Stimulated activated CD4-positive, alpha-beta T cell treated with anti-CD3 and anti-CD28 coated beads, Interleukin-2, amount 100 ng/mL, for 24 hours (primary cell): ENCODE data around the gene KCNA10.
A peak's percentile ranks its signal among the peaks of the same experiment; 100 is the strongest.
"Not testable (repeated sequence)": the region's sequence is repeated elsewhere in the genome, so short reads cannot be mapped to it uniquely, and the experiment has no call there.

Source experiments
- DNase-seq, 2 donors: peaks; one replicate each; pipeline ENCODE4 v3.0.0-alpha.2; 2020

KCNA10 gene

DNA sequence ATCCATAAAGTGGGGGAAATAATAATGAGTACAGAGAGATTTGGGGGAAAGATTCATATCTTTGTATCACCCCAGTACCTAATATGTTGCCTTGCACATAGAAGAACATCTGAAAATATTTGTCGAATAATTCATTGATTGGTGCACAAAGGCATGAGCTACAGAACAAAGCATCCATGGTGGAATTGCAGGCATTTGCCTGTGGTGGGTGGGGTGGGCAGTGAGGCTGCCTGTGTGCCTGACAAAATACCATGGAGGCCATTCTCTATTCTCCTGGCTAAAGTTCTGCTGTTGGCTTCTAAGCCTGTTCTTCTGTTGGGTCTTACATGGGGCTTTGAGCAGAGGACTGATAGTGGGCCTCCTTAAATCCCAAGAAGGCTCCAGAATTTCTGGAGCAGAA lies 10.0 kb upstream of the KCNA10 start:
- DNase-seq: no peak

DNA sequence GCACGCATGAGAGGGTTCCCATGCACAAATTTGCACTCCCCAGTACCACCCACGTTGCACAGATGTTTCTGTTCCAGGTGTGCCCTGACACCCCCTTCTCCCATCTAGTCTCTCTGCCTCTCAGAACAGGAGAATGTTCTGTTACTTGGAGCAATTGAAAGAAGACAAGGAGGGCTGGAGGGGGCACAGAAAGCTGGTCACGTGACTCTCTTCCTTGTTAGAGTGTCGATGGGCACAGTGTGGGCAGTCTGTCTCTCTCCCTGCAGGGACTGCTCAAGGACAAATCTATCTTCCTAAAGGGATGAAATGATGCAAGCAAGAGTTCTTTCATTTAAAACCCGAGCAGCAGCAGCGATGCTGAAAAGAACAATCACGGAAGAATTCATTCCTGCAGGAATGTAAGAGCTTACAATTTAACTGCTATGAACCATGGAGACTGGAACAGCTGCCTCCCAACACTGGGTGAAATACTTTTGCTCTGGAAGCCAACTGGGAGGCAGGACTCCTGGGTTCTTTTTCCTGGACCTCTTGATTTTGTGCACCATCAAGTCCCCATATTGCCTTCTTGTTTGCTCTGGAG lies 7.3 kb upstream of the KCNA10 start:
- no peak for DNase-seq

GRCh38 chr1:110525249-110525595 lies 6.2 kb upstream of the KCNA10 start:
- DNase-seq: no peak

GRCh38 chr1:110524311-110525248 lies 5.6 kb upstream of the KCNA10 start:
- peak; percentile 56 to 60 for DNase-seq

DNA sequence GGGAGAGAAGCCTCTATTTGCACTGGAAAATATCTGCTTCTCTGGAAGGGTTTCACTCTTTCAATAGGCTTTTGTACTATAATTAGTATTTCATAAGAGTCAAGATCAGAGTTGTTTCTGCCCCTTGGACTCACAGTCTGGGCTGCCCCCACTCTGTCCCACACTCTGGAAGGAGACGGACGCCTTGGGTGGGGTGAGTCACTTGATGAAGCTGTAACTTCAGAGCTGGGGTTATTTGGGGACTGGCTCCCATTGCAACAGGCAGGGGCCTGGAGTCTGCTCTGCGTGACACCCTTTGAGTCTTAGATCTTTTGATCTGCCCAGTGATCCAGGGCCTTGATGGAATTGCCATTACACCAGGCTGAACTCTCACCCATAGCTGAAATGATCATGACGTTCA lies 4.0 kb upstream of the KCNA10 start:
- DNase-seq: no peak

DNA sequence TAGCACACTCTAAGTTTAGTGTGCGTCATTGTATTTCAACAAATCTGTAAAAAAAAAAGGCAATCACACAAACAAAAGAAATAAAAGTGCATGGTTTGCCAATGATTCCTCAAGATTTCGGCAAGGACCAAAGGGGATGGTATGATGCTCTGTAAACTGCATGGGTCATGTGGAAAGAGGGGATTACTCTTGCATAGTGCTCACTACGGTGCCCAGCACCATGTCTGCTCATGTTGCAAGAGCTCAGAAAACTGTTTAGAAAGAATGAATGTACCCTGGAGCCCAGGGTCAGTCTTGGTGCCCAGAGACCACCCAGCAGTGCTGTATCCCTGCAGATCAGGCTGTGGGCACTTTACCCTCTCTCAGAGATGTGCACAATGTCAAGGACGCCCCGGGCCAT lies 3.6 kb upstream of the KCNA10 start:
- no peak for DNase-seq

GRCh38 chr1:110520827-110521226 lies 1.9 kb upstream of the KCNA10 start:
- DNase-seq: no peak

- DNase-seq: no peak
Measured at GRCh38 chr1:110515891-110516290, 3.1 kb downstream of the KCNA10 start.

DNA sequence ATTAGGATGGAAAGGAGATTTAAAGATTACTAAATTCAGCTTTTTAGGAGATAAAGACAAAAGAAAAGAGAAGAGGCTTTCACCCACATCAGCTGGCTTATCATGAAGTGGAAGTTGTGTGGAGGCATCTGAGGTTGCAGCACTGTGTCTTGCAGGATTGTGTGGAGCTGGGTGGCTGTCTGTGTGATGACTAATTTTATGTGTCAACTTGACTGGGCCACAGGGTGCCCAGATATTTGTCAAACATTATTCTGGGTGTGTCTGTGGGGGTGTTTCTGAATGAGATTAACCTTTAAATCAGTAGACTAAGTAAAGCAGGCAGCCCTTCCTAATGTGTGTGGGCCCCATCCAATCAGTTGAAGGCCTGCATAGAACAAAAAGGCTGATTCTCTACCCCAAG lies 3.9 kb downstream of the KCNA10 start:
- no peak for DNase-seq

DNA sequence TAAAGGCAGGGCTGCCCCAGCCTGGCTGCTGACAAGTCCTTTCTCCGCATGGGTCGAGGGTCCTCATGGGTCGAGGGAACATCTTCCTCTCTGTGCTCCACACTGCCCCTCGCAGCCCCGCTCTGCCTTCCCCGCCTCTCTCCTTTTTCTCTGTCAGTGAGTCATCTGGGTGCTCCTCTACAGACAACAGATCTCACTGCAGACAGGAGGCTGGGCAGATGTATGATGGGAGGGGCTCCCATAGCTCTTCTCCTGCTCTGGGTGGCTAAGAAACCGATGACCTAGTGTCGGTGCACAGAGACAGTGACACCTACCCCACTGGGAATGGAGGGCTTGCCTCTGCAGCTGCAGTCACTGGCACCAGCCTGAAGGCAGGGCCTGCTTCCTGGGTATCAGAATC lies 5.5 kb downstream of the KCNA10 start:
- DNase-seq: no peak

- DNase-seq: no peak
Measured at GRCh38 chr1:110511436-110511835, 7.5 kb downstream of the KCNA10 start.

DNA sequence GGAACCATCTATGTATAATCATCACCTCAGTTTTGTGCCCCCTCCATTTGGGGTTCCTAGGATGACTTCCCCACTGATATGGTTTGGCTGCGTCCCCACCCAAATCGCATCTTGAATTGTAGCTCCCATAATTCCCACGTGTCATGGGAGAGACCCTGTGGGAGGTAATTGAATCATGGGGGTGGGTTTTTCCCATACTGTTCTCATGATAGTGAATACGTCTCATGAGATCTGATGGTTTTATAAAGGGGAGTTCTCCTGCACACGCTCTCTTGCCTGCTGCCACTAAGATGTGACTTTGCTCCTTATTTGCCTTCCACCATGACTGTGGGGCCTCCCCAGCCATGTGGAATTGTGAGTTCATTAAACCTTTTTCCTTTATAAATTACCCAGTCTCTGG lies 8.1 kb downstream of the KCNA10 start:
- DNase-seq: not testable (repeated sequence)

- DNase-seq: no peak
Measured at GRCh38 chr1:110509655-110510054, 9.3 kb downstream of the KCNA10 start.

- DNase-seq: no peak
Measured at GRCh38 chr1:110508028-110508940, 10.7 kb downstream of the KCNA10 start.

DNA sequence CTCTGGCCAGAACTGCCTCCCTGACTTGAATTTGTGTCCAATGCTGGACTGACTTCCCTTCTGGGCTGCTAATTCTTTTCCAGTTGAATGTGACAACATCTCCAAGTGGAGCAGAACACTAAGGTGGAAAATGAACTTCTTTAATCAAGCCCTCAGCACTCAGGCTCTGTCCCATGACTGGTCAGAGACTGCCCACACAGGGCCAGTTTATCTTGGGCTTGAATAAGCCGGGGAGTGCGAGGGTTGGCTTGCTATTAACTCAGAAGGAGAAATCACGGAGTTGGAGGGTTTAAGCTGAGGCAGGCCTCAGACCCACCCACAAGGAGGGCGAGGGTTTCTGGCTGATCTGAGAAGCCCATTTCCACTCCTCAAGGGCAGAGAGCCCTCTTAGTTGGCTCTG lies 12.4 kb downstream of the KCNA10 start:
- DNase-seq: no peak

DNA sequence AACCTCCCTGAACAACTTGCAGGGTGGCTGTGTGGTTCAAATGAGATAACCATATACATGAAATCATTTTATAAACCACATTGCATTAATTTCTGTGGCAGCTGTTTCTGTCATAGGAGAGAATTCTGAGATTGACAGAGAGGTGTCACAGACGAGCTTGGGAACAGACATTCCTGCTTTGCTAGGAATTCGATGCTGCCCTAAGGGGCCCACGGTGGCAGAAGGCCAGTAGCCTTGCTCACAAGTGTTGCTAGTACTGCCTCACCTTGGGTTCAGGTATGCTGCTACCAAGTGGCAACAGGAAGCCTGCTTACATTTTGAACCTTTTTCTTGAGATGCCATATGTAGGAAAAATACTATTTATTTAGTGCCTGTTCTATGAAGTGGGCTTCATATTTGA lies 13.4 kb downstream of the KCNA10 start:
- DNase-seq: no peak

DNA sequence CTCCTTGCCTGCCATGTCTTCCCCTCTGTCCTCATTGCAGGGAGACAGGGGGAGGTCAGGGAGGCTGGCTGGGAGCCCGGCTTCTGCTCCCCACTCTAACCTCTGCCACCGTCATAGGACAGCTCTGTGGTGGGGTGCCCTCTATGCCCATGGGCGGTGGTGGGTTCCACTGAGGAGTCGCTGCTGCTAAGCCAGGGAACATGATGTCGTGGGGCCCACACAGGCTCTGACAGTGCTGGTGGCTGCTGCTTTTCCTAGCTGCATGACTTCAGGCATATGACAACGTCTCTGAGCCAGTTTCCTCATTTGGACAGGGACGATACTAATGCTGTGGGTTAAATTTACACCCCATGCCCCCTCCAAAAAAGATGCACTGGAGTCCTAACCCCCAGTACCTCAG lies 14.7 kb downstream of the KCNA10 start:
- DNase-seq: no peak

GRCh38 chr1:110503471-110503870 lies 15.5 kb downstream of the KCNA10 start:
- DNase-seq: no peak

DNA sequence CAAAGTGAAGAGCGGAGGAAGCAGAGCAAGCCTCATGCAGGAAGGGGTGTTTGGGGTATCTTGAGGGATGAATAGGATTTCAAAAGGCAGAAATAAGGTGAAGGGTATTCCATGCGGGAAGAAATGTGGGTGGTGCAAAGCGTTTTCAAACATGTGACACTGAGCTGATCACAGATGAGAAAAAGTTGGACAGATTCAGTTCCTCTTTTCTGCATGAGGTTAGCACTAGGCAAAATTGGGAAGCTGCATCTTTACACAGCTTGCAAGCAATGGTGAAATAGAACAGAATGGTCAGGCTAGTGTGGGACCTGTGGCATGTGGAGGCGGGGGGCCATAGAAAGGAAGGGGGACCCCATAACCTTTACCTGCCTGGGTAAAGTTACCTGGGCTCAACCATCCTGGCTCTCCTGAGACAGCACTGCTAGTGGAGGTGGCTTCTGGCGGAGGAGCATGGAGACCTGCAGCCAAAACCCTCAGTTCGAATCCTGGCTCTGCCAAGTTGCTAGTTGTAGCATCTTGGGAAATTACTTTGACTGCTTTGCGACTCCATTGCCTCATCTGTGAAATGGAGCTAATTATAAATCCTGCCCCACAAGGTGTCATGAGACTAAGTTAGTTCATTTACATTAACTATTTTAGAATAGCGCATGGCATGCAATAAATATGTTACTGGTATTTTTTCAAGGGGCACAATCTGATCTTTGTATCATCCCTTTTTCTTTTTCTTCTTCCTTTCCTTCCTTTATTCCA lies 16.4 kb downstream of the KCNA10 start:
- DNase-seq: no peak

DNA sequence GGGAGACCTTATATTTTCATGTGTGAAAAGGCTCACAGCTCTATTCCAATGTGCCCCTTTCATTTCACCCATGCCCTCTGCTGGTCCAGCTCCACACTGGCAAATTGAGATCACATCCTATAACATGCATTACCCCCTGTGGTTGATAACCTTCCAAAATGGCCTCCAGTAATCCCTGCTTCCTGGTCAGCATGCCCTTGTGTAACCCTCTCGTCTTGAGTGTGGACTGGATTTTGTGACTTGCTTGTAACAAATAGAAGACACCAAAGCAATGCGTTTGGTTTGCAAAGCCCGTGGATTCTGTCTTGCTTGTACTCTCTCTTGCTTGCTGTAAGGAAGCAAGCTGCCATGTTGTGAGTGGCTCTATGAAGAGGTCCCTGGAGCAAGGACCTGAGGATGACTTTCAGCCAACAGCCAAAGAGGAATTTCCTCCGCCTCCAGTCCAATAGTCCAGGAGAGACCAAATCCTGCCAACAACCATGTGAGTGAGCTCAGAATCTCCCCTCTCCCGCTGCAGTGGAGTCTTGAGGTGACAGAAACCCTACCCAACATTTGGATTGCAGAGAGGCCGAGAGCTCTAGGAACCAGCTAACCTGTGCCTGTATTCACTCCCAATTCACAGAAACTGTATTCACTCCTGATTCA lies 17.4 kb downstream of the KCNA10 start:
- DNase-seq: no peak

DNA sequence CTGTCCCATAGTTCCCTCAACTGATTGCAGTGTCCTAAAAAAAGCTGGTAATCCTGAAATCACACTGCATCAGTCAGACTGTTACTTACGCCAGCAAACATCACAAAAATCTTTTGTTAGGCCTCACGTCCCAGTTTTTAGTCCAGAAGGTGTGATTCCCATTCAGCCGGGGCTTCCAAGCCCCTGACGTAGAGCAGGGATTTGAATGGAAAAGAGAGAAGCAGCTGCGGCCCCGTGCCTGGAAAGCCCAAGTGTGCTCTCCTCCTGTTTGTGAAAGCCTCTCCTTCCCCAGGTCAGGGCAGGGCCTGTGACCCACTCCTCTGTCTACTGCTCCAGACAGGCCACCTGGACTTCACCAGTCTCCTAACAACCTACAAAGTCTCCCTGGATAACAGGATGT lies 20.7 kb downstream of the KCNA10 start:
- no peak for DNase-seq

- peak; percentile 84 to 85 for DNase-seq
Measured at GRCh38 chr1:110495926-110496600, 22.9 kb downstream of the KCNA10 start.
